ES-I3 (cell line): ENCODE measurements around the gene IGF2BP1.
"Not testable (repeated sequence)": the region's sequence is repeated elsewhere in the genome, so short reads cannot be mapped to it uniquely, and the experiment has no call there.

Experiments
- H3K36me3 ChIP-seq: 2 replicates; pipeline ENCODE4 v1.6.1; 2013; ENCODE audit warnings: mild to moderate bottlenecking, low read length, control low read depth, moderate library complexity; ENCODE audit not compliant: insufficient read depth
- H3K4me1 ChIP-seq: 2 replicates; pipeline ENCODE4 v1.6.1; 2013; ENCODE audit warnings: mild to moderate bottlenecking, control low read depth, low read length; ENCODE audit not compliant: insufficient read depth
- H3K9ac ChIP-seq: 2 replicates; pipeline ENCODE4 v1.6.1; 2013; ENCODE audit warnings: low read depth, mild to moderate bottlenecking, low read length, moderate library complexity
- H3K9me3 ChIP-seq: 2 replicates; pipeline ENCODE4 v1.6.1; 2013; ENCODE audit warnings: mild to moderate bottlenecking, low read length, moderate library complexity; ENCODE audit not compliant: control insufficient read depth, insufficient read depth

IGF2BP1 gene

GRCh38 chr17:49076573-49077384, 79.6 kb downstream of the IGF2BP1 start:
- no peaks in the 10 kb centered on the region for H3K4me1 ChIP-seq
- no peaks in the 10 kb centered on the region for H3K36me3 ChIP-seq
- H3K9ac ChIP-seq = no peak overlapping the region
- no peaks in the 10 kb centered on the region; the same call in 1 of the 2 replicates for H3K9me3 ChIP-seq

- Histone ChIP-seq H3K9ac (no peak overlapping the region), H3K4me1 (no peaks in the 10 kb centered on the region), H3K9me3 (no peaks in the 10 kb centered on the region; the same call in 1 of the 2 replicates), H3K36me3 (no peaks in the 10 kb centered on the region)
Measured at GRCh38 chr17:49078248-49078647, 81.1 kb downstream of the IGF2BP1 start.

- no peaks in the 10 kb centered on the region; the same call in 1 of the 2 replicates for H3K9me3 ChIP-seq
- H3K9ac ChIP-seq = no peak overlapping the region
- no peaks in the 10 kb centered on the region for H3K4me1 ChIP-seq
- H3K36me3 ChIP-seq = no peaks in the 10 kb centered on the region
Measured at GRCh38 chr17:49079840-49080663, 82.9 kb downstream of the IGF2BP1 start.

GRCh38 chr17:49082231-49082630, 85.0 kb downstream of the IGF2BP1 start:
- Histone ChIP-seq H3K4me1 (peaks cover 5% of the 10 kb centered on the region), H3K9me3 (no peaks in the 10 kb centered on the region), H3K36me3 (no peaks in the 10 kb centered on the region), H3K9ac (no peak overlapping the region)

GRCh38 chr17:49085046-49085445, 87.9 kb downstream of the IGF2BP1 start:
- not testable (repeated sequence) for H3K36me3 ChIP-seq, H3K4me1 ChIP-seq, H3K9ac ChIP-seq, H3K9me3 ChIP-seq

- Histone ChIP-seq H3K4me1 (peaks cover 5% of the 10 kb centered on the region), H3K9me3 (no peaks in the 10 kb centered on the region; the same call in 1 of the 2 replicates), H3K9ac (no peak overlapping the region), H3K36me3 (no peaks in the 10 kb centered on the region)
Measured at GRCh38 chr17:49085565-49086315, 88.6 kb downstream of the IGF2BP1 start.

- H3K4me1 ChIP-seq = peaks cover 5% of the 10 kb centered on the region
Measured at GRCh38 chr17:49086316-49086605, 89.1 kb downstream of the IGF2BP1 start.

GRCh38 chr17:49086649-49087048, 89.5 kb downstream of the IGF2BP1 start:
- Histone ChIP-seq H3K9ac (no peak overlapping the region), H3K4me1 (peaks cover 5% of the 10 kb centered on the region), H3K36me3 (no peaks in the 10 kb centered on the region)

More at GRCh38 chr17:49086316-49086605, 89.1 kb downstream of the IGF2BP1 start:
- Histone ChIP-seq H3K36me3 (no peaks in the 10 kb centered on the region), H3K9me3 (no peaks in the 10 kb centered on the region; the same call in 1 of the 2 replicates), H3K9ac (no peak overlapping the region)

GRCh38 chr17:49089094-49089493, 91.9 kb downstream of the IGF2BP1 start:
- Histone ChIP-seq H3K9ac (no peak overlapping the region), H3K36me3 (no peaks in the 10 kb centered on the region), H3K4me1 (peaks cover 5% of the 10 kb centered on the region), H3K9me3 (no peaks in the 10 kb centered on the region; the same call in 1 of the 2 replicates)

More at GRCh38 chr17:49086649-49087048, 89.5 kb downstream of the IGF2BP1 start:
- H3K9me3 ChIP-seq = no peaks in the 10 kb centered on the region; the same call in 1 of the 2 replicates

- no peaks in the 10 kb centered on the region; the same call in 1 of the 2 replicates for H3K9me3 ChIP-seq
- no peaks in the 10 kb centered on the region for H3K36me3 ChIP-seq
- H3K4me1 ChIP-seq = peaks cover 5% of the 10 kb centered on the region
- no peak overlapping the region for H3K9ac ChIP-seq
Measured at GRCh38 chr17:49090878-49091594, 93.9 kb downstream of the IGF2BP1 start.

- Histone ChIP-seq H3K4me1 (no peaks in the 10 kb centered on the region), H3K36me3 (no peaks in the 10 kb centered on the region), H3K9me3 (no peaks in the 10 kb centered on the region; the same call in 1 of the 2 replicates), H3K9ac (no peak overlapping the region)
Measured at GRCh38 chr17:49093131-49093530, 95.9 kb downstream of the IGF2BP1 start.

GRCh38 chr17:49100601-49101000, 103.4 kb downstream of the IGF2BP1 start:
- Histone ChIP-seq H3K9me3 (no peaks in the 10 kb centered on the region), H3K36me3 (no peaks in the 10 kb centered on the region), H3K9ac (no peak overlapping the region), H3K4me1 (peaks cover 4% of the 10 kb centered on the region)

GRCh38 chr17:49101054-49101534, 103.9 kb downstream of the IGF2BP1 start:
- Histone ChIP-seq H3K9ac (no peak overlapping the region), H3K4me1 (peaks cover 7% of the 10 kb centered on the region), H3K36me3 (no peaks in the 10 kb centered on the region), H3K9me3 (no peaks in the 10 kb centered on the region)
